LNCaP clone FGC (cell line): ENCODE data around the gene PPP2R3B.
"Not testable (repeated sequence)": the region's sequence is repeated elsewhere in the genome, so short reads cannot be mapped to it uniquely, and the experiment has no call there.

Source experiments
- DNase-seq: peaks from one replicate; pipeline ENCODE4 v3.0.0-alpha.2; 2011; ENCODE audit warnings: low read depth
- H3K4me3 ChIP-seq: 2 replicates; pipeline ENCODE4 v1.5.1; 2011; ENCODE audit warnings: mild to moderate bottlenecking, low read depth, low read length, control low read depth
- CTCF ChIP-seq: IDR thresholded peaks from 2 replicates; pipeline ENCODE4 v1.5.1; 2012; ENCODE audit warnings: mild to moderate bottlenecking; ENCODE audit not compliant: control insufficient read depth, insufficient read depth; ENCODE audit errors: extremely low read depth

PPP2R3B gene

GRCh38 chrX:387729-388128, 1.0 kb upstream of the PPP2R3B start:
- DNase-seq = no peak
- H3K4me3 ChIP-seq = peak overlapping the region; percentile 83
- no peak for TF ChIP-seq CTCF

GRCh38 chrX:386239-386767, 404 bp downstream of the PPP2R3B start:
- no peak for DNase-seq
- TF ChIP-seq CTCF = no peak
- H3K4me3 ChIP-seq = peak overlapping the region; percentile 83

GRCh38 chrX:385736-386135, 971 bp downstream of the PPP2R3B start:
- not testable (repeated sequence) for DNase-seq
- peak overlapping the region; percentile 83 for H3K4me3 ChIP-seq

- DNase-seq = no peak
- TF ChIP-seq CTCF = no peak
- no peak overlapping the region for H3K4me3 ChIP-seq
These were observed 1.8 kb downstream of the PPP2R3B start for GRCh38 chrX:384861-385260.

GRCh38 chrX:378443-378842, 8.3 kb downstream of the PPP2R3B start:
- DNase-seq = no peak
- no peak for TF ChIP-seq CTCF
- H3K4me3 ChIP-seq = no peak overlapping the region

- not testable (repeated sequence) for DNase-seq, H3K4me3 ChIP-seq
These were observed 10.5 kb downstream of the PPP2R3B start for GRCh38 chrX:376206-376605.

GRCh38 chrX:375181-376036, 11.3 kb downstream of the PPP2R3B start:
- DNase-seq = no peak
- no peak for TF ChIP-seq CTCF
- no peak overlapping the region for H3K4me3 ChIP-seq

GRCh38 chrX:374596-374995, 12.1 kb downstream of the PPP2R3B start:
- H3K4me3 ChIP-seq = no peak overlapping the region
- DNase-seq = no peak
- no peak for TF ChIP-seq CTCF
